WERI-Rb-1 (cell line): Measurements from ENCODE around the gene EHD4.

ENCODE experiments used
- DNase-seq: peaks from one replicate; pipeline ENCODE4 v3.0.0-alpha.2; 2020
- H3K27ac ChIP-seq: fragments of 250-450 bp; sonication (Bioruptor Pico); 2 replicates; pipeline ENCODE4 v1.5.1; 2020; ENCODE audit warnings: mild to moderate bottlenecking, moderate library complexity
- H3K27me3 ChIP-seq: fragments of 250-450 bp; sonication (Bioruptor Pico); 2 replicates; pipeline ENCODE4 v1.5.1; 2021; ENCODE audit warnings: mild to moderate bottlenecking, low read depth, moderate library complexity; ENCODE audit not compliant: insufficient read depth, severe bottlenecking
- H3K36me3 ChIP-seq: fragments of 250-450 bp; sonication (Bioruptor Pico); 2 replicates; pipeline ENCODE4 v1.5.1; 2020; ENCODE audit warnings: mild to moderate bottlenecking, moderate library complexity
- H3K4me3 ChIP-seq: 2 replicates; pipeline ENCODE4 v1.5.1; 2011; ENCODE audit warnings: low read depth, mild to moderate bottlenecking, control low read depth, low read length
- H3K9me3 ChIP-seq: fragments of 250-450 bp; sonication (Bioruptor Pico); 2 replicates; pipeline ENCODE4 v1.5.1; 2021; ENCODE audit warnings: mild to moderate bottlenecking, moderate library complexity; ENCODE audit not compliant: severe bottlenecking
- CTCF ChIP-seq: IDR thresholded peaks from 2 replicates; pipeline ENCODE4 v1.5.1; 2011; ENCODE audit warnings: low read depth, mild to moderate bottlenecking, control low read depth, inconsistent platforms, low read length

Gene EHD4

DNA sequence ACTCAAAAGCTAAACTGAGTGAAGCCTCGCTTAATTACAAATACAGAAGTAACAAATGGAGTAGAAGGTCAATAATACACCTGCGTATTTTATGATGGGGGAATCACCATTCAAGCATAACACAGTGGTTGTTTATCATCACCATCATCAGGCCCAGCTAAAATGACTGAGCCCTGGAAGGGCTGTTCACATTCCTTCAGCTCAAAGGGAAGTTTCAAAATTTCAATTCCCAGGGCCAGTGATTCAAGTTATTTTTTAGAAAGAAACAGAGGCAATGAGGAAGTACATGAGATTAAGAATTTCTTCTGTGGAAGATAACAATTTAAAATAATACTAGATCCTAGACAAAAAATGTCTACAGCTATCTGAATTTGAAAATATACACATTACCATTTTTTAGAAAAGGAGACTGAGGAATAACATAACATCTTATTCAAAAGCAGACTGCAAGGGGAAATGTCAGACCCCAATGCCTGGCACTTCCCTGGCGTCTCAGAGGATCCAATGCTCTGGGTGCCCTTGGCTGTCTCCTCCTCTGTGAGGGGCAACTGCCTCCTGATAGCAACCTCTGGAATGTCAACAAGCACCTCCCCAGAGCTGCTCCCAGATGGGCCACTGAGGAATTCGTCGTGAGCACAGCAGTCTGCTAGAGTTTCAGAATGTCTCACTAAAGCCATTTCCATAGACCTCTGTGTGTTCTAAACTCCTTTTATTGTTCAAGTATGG, 22.8 kb downstream of the EHD4 start:
- no peak overlapping the region for H3K27ac ChIP-seq
- peaks cover 5% of the 10 kb centered on the region; the same call in 1 of the 2 replicates for H3K36me3 ChIP-seq
- DNase-seq = no peak

DNA sequence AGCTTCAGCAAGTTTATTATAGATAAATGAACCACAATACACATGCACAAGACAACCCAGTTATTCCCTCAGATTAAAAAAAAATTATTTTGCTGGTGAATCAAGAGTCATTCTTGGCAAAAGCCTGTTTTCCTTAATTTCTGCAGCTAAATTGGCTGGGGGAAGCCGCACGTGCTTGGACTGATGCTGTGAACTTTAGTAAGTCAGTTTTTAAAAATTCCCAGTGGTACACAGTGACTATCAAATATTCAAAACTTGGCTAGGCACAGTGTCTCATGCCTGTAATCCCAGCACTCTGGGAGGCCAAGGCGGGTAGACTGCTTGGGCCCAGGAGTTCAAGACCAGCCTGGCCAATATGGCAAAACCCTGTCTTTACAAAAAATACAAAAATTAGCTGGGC, 23.9 kb downstream of the EHD4 start:
- H3K9me3 ChIP-seq = no peaks in the 10 kb centered on the region
- H3K27ac ChIP-seq = no peak overlapping the region
- DNase-seq = no peak
- H3K36me3 ChIP-seq = peaks cover 2% of the 10 kb centered on the region; the same call in 1 of the 2 replicates
- H3K4me3 ChIP-seq = no peak overlapping the region
- TF ChIP-seq CTCF = no peak
- H3K27me3 ChIP-seq = no peaks in the 10 kb centered on the region

More for the DNA sequence above, 22.8 kb downstream of the EHD4 start:
- Histone ChIP-seq H3K9me3 (no peaks in the 10 kb centered on the region), H3K4me3 (no peak overlapping the region), H3K27me3 (no peaks in the 10 kb centered on the region)
- no peak for TF ChIP-seq CTCF

- Histone ChIP-seq H3K27me3 (no peaks in the 10 kb centered on the region), H3K36me3 (no peaks in the 10 kb centered on the region), H3K27ac (no peak overlapping the region), H3K4me3 (no peak overlapping the region), H3K9me3 (no peaks in the 10 kb centered on the region)
- DNase-seq = no peak
- no peak for TF ChIP-seq CTCF
Observed at GRCh38 chr15:41946970-41947369, 25.4 kb downstream of the EHD4 start.

- DNase-seq = peak; percentile 25
- H3K27me3 ChIP-seq = no peaks in the 10 kb centered on the region
- no peak for TF ChIP-seq CTCF
- no peak overlapping the region for H3K4me3 ChIP-seq
- H3K36me3 ChIP-seq = no peaks in the 10 kb centered on the region
- H3K27ac ChIP-seq = no peak overlapping the region
- H3K9me3 ChIP-seq = no peaks in the 10 kb centered on the region
Observed at GRCh38 chr15:41945731-41946130, 26.6 kb downstream of the EHD4 start.

DNA sequence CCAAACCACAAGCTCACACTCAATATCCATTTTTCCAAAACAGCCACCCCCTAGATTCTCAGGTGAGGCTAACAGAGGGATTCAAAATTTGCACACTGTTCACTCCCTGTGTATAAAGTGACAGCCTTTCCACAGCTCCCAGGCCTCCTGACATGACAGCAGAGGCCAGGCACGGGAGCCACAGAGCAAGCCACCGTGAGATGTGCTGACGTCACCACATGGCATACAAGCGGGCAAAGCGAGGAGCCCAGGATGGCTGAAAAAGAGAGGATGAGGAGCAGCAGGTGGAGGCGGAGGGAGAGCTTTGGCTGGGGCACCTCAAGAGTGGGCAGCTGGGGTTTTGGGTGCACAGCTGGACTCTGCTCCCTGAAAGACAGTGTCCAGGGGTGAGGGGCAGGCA, 27.1 kb downstream of the EHD4 start:
- no peak overlapping the region for H3K27ac ChIP-seq
- H3K9me3 ChIP-seq = no peaks in the 10 kb centered on the region
- no peak overlapping the region for H3K4me3 ChIP-seq
- no peak for TF ChIP-seq CTCF
- H3K36me3 ChIP-seq = no peaks in the 10 kb centered on the region
- no peaks in the 10 kb centered on the region for H3K27me3 ChIP-seq
- DNase-seq = no peak
